ENCODE data around the gene NFAM1.

NFAM1 gene

GRCh38 chr22:42428025-42428424 lies 4.2 kb downstream of the NFAM1 start:
- DNase-seq (ENCODE audit: low read depth), result no peak
- TF ChIP-seq CTCF (IDR thresholded peaks at IDR 0.05; ENCODE audit: low read length, missing control alignments), result no peak
- H3K4me3 ChIP-seq (replicated peaks; ENCODE audit: low read depth, low read length), result no peak overlapping the region

- TF ChIP-seq CTCF (IDR thresholded peaks at IDR 0.05; ENCODE audit: low read length, missing control alignments), result no peak
- no peak for DNase-seq (ENCODE audit: low read depth)
- no peak overlapping the region for H3K4me3 ChIP-seq (replicated peaks; ENCODE audit: low read depth, low read length)
These were observed 5.0 kb downstream of the NFAM1 start for GRCh38 chr22:42427167-42427566.

DNA sequence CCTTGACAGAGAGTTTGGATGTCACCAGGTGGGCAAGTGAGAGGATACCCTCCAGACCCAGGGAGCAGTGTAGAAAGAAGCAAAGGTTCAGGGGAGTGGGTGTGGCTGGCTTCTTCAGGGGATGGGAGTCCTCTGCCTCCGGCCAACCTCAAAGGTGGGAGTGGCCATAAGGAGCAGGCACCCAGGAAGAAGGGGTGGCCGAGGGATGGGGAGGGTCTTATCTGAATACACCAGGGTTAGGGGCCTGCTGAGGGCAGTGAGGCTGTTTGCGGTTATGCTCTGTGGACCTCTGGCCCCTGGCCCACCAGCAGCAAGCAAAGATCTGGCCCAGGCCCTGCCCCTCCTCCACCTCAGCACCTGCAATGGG lies 6.2 kb downstream of the NFAM1 start:
- no peak for TF ChIP-seq CTCF (IDR thresholded peaks at IDR 0.05; ENCODE audit: low read length, missing control alignments)
- no peak overlapping the region for H3K4me3 ChIP-seq (replicated peaks; ENCODE audit: low read depth, low read length)

DNA sequence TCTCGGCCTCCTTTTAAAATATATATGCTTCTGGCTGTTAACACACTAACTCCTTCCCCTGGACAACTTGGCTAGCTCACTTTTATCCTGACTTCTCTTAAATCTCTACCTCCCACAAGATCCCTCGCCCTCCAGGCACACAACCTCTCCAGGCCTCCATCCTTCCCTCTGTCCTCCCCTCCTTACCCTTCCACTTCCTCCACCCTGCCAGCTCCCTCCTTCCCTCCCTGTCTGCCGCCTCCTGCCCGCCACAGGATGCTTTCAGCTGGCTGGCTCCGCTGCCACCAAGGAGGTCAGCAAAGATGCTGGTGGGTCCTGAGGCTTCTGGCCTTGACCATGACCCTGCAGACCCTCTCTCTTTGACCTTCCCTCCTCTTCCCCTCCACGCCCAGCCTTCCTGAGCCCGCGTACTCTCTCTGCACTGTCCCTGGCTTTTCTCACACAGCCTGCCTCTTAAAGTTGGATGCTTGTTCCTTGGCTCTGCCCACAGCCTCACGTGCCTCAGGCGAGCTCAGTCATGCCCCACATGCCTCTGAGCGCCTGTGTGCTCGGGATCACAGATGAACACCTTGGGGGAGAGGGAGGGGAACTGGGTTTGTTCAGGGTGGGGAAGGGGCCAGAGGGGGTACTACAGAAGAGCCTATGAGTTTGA lies 6.7 kb downstream of the NFAM1 start:
- no peak for DNase-seq (ENCODE audit: low read depth)
- no peak for TF ChIP-seq CTCF (IDR thresholded peaks at IDR 0.05; ENCODE audit: low read length, missing control alignments)
- H3K4me3 ChIP-seq (replicated peaks; ENCODE audit: low read depth, low read length), result no peak overlapping the region

More for the DNA sequence above, 6.2 kb downstream of the NFAM1 start:
- DNase-seq (ENCODE audit: low read depth), result no peak

GRCh38 chr22:42419243-42419881 lies 12.8 kb downstream of the NFAM1 start:
- TF ChIP-seq CTCF (IDR thresholded peaks at IDR 0.05; ENCODE audit: low read length, missing control alignments), result no peak
- DNase-seq (ENCODE audit: low read depth), result no peak
- H3K4me3 ChIP-seq (replicated peaks; ENCODE audit: low read depth, low read length), result no peak overlapping the region

DNA sequence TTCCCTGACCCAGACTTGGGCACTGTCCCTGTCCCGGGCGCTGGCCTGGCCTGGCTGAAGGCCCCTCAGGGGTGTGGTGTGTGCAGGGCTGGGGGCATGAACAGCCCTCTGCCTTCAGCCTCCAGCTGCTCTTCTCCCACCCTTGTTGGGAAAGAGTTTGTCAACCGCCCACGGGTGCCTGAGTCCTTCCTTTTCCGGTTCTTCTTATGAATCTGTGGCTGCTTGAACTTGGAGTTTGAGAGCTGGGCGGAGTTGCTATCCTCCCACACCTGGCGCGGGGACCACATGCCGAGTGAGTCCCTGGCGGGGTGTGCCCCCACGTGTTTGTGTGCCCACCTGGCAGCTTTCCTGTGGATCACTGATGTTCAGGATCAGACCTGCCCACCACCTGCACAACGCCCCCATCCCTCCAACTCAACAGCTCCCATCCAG lies 13.4 kb downstream of the NFAM1 start:
- no peak overlapping the region for H3K4me3 ChIP-seq (replicated peaks; ENCODE audit: low read depth, low read length)
- no peak for TF ChIP-seq CTCF (IDR thresholded peaks at IDR 0.05; ENCODE audit: low read length, missing control alignments)
- no peak for DNase-seq (ENCODE audit: low read depth)
